OCI-LY1 (cell line): ENCODE results near the gene TTC28.
"Not testable (repeated sequence)": the region's sequence is repeated elsewhere in the genome, so short reads cannot be mapped to it uniquely, and the experiment has no call there.

Experiments
- H2AFZ ChIP-seq: fragments of 200-600 bp; sonication (generic), shearing (Covaris generic); 2 replicates; pipeline ENCODE4 v1.6.0; 2014; ENCODE audit warnings: antibody characterized with exemption, mild to moderate bottlenecking, low read length
- H3F3A ChIP-seq: fragments of 200-600 bp; sonication (generic), shearing (Covaris generic); 2 replicates; pipeline ENCODE4 v1.6.0; 2014; ENCODE audit warnings: mild to moderate bottlenecking, antibody characterized with exemption, low read length, moderate library complexity; ENCODE audit not compliant: insufficient read depth
- H3K27ac ChIP-seq: fragments of 200-600 bp; sonication (generic); 2 replicates; pipeline ENCODE4 v1.5.1; 2014; ENCODE audit warnings: low read length, mixed run types, mild to moderate bottlenecking, low read depth; ENCODE audit not compliant: poor library complexity, severe bottlenecking
- H3K27me3 ChIP-seq: fragments of 200-600 bp; sonication (generic); 2 replicates; pipeline ENCODE4 v1.6.0; 2014; ENCODE audit warnings: antibody characterized with exemption, mild to moderate bottlenecking, low read length, moderate library complexity; ENCODE audit not compliant: insufficient read depth
- H3K36me3 ChIP-seq: fragments of 200-600 bp; sonication (generic); 2 replicates; pipeline ENCODE4 v1.6.1; 2014; ENCODE audit warnings: mild to moderate bottlenecking, antibody characterized with exemption, low read length, moderate library complexity, mixed read lengths; ENCODE audit not compliant: insufficient read depth
- H3K4me1 ChIP-seq: fragments of 200-600 bp; sonication (generic); 2 replicates; pipeline ENCODE4 v1.5.1; 2014; ENCODE audit warnings: mild to moderate bottlenecking, low read length, moderate library complexity; ENCODE audit not compliant: insufficient read depth, severe bottlenecking
- H3K4me2 ChIP-seq: fragments of 200-600 bp; sonication (generic), shearing (Covaris generic); 2 replicates; pipeline ENCODE4 v1.6.1; 2014; ENCODE audit warnings: low read length
- H3K4me3 ChIP-seq: fragments of 200-600 bp; sonication (generic); 2 replicates; pipeline ENCODE4 v1.5.1; 2014; ENCODE audit warnings: low read length, low read depth, mild to moderate bottlenecking, mixed read lengths; ENCODE audit not compliant: poor library complexity, severe bottlenecking
- H3K79me2 ChIP-seq: fragments of 200-600 bp; shearing (Covaris generic); 2 replicates; pipeline ENCODE4 v1.6.1; 2016; ENCODE audit warnings: mixed run types, low read length, mixed read lengths; ENCODE audit not compliant: insufficient read depth
- H3K9ac ChIP-seq: fragments of 200-600 bp; sonication (generic), shearing (Covaris generic); 2 replicates; pipeline ENCODE4 v1.6.1; 2014; ENCODE audit warnings: mild to moderate bottlenecking, low read length, mixed read lengths
- H3K9me2 ChIP-seq: fragments of 200-600 bp; sonication (generic), shearing (Covaris generic); 2 replicates; pipeline ENCODE4 v1.6.1; 2014; ENCODE audit warnings: low read depth, mild to moderate bottlenecking, low read length, mixed read lengths
- H3K9me3 ChIP-seq: fragments of 200-600 bp; shearing (Covaris generic); 2 replicates; pipeline ENCODE4 v1.6.1; 2014; ENCODE audit warnings: low read length, mixed read lengths
- H4K20me1 ChIP-seq: fragments of 200-600 bp; sonication (generic), shearing (Covaris generic); 2 replicates; pipeline ENCODE4 v1.6.0; 2016; ENCODE audit warnings: mild to moderate bottlenecking, low read length; ENCODE audit not compliant: insufficient read depth
- CTCF ChIP-seq: fragments of 200-600 bp; sonication (generic), shearing (Covaris generic); IDR thresholded peaks from 2 replicates; pipeline ENCODE4 v1.5.1; 2017; ENCODE audit warnings: mild to moderate bottlenecking, antibody characterized with exemption, low read length, moderate library complexity, mixed read lengths
- EZH2 ChIP-seq: fragments of 200-600 bp; sonication (generic), shearing (Covaris generic); IDR thresholded peaks from 2 replicates; pipeline ENCODE4 v1.8.0; 2017; ENCODE audit warnings: borderline replicate concordance, mixed run types, mild to moderate bottlenecking, antibody characterized with exemption, low read length, moderate library complexity, mixed read lengths

TTC28 gene

DNA sequence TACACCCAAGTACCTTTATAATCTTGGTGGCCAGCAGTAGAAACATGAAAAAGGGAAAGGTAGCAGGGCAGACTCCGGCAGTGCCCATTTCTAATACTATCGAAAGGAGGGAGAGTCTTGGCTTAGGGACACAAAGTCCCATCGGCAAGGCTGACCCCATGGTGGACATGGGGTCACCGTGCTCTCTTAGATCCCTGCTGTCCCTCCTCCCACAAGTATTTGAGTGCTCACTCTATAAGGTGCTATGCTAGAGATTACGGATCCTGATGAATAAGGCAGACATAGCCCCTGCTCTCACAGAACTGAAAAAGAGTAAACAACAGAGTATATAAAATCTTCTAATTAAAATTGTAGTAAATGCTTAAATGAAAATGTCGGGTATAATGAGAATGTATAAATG lies 588.2 kb downstream of the TTC28 start:
- Histone ChIP-seq H3K36me3 (no peaks in the 10 kb centered on the region), H3F3A (no peaks in the 10 kb centered on the region), H3K9me2 (no peaks in the 10 kb centered on the region), H3K9ac (no peak overlapping the region), H3K4me2 (no peak overlapping the region), H4K20me1 (no peaks in the 10 kb centered on the region), H3K4me3 (no peak overlapping the region), H2AFZ (no peak overlapping the region), H3K4me1 (no peaks in the 10 kb centered on the region), H3K27ac (no peak overlapping the region), H3K27me3 (no peaks in the 10 kb centered on the region), H3K9me3 (no peaks in the 10 kb centered on the region), H3K79me2 (no peaks in the 10 kb centered on the region)
- no peak for TF ChIP-seq EZH2
- no peak for TF ChIP-seq CTCF

DNA sequence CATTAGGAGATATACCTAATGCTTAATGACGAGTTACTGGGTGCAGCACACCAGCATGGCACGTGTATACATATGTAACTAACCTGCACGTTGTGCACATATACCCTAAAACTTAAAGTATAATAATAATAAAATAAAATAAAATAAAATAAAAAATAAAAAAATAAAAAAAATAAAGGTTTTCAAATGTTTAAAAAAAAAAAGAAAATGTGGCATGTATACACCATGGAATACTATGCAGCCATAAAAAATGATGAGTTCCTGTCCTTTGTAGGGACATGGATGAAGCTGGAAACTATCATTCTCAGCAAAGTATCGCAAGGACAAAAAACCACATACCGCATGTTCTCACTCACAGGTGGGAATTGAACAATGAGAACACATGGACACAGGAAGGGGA lies 590.1 kb downstream of the TTC28 start:
- not testable (repeated sequence) for H3K79me2 ChIP-seq, H3K27me3 ChIP-seq, H3F3A ChIP-seq, H4K20me1 ChIP-seq, H3K36me3 ChIP-seq, H3K9me3 ChIP-seq, H3K4me1 ChIP-seq, H3K4me2 ChIP-seq, H3K27ac ChIP-seq, H3K9me2 ChIP-seq, H2AFZ ChIP-seq, H3K4me3 ChIP-seq, H3K9ac ChIP-seq

- H3K27ac ChIP-seq: no peak overlapping the region
- no peak overlapping the region for H3K4me3 ChIP-seq
- H3K36me3 ChIP-seq: no peaks in the 10 kb centered on the region
- no peak overlapping the region for H2AFZ ChIP-seq
- no peaks in the 10 kb centered on the region for H3K9me3 ChIP-seq
- no peaks in the 10 kb centered on the region for H3K79me2 ChIP-seq
- no peak overlapping the region for H3K4me2 ChIP-seq
- no peaks in the 10 kb centered on the region for H3K4me1 ChIP-seq
- H3K27me3 ChIP-seq: no peaks in the 10 kb centered on the region
- no peaks in the 10 kb centered on the region for H3F3A ChIP-seq
- no peak overlapping the region for H3K9ac ChIP-seq
- no peaks in the 10 kb centered on the region for H4K20me1 ChIP-seq
- TF ChIP-seq CTCF (no peak), EZH2 (no peak)
- H3K9me2 ChIP-seq: no peaks in the 10 kb centered on the region
These were observed 602.5 kb downstream of the TTC28 start for GRCh38 chr22:28077166-28077565.

DNA sequence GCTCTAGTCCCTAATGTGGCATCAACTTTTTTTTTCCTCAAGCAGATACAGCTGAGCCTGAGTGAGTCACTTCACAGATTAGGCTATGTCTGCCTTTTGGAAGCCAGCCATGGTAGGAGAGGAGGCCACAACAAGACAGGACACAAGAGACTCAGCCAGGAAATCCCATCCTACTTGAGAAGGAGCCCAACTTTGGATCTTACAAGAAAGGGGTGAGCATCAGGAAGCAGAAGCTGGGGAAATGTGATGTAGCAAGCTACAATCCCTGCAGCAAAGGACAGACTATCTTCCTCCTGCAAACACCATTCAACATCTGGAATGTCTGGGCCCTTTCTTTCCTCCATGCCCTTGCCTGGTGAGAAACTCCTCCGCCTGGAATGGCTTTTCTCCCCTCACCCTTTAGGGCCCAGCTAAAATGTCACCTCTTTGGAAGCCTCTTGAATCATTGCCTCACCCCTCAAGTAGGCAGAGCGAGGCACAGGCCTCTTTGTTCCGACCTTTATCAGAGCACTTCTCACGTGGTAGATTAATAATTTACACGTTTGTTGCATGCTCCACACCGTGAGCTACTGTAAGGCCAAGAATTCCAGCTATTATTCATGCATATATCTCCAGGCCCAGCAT lies 604.2 kb downstream of the TTC28 start:
- H3K27ac ChIP-seq: no peak overlapping the region
- no peaks in the 10 kb centered on the region for H4K20me1 ChIP-seq
- no peaks in the 10 kb centered on the region for H3K4me1 ChIP-seq
- no peaks in the 10 kb centered on the region for H3K27me3 ChIP-seq
- H3K36me3 ChIP-seq: no peaks in the 10 kb centered on the region
- H3K79me2 ChIP-seq: no peaks in the 10 kb centered on the region
- no peak overlapping the region for H3K4me3 ChIP-seq
- no peak overlapping the region for H2AFZ ChIP-seq
- TF ChIP-seq EZH2 (no peak), CTCF (no peak)
- no peak overlapping the region for H3K9ac ChIP-seq
- H3K4me2 ChIP-seq: no peak overlapping the region
- no peaks in the 10 kb centered on the region for H3K9me3 ChIP-seq
- no peaks in the 10 kb centered on the region for H3K9me2 ChIP-seq
- no peaks in the 10 kb centered on the region for H3F3A ChIP-seq
